Activated CD8-positive, alpha-beta T cell treated with anti-CD3 and anti-CD28 coated beads, Interleukin-2, amount 10 ng/mL, durations not matched to agents 7 days and 5 days (primary cell): ENCODE results near the gene GALNT6. TPM values are rescaled to one million over a fixed set of nuclear protein-coding genes. Genes with fewer than 3 reads are reported as not detected.
A peak's percentile ranks its signal among the peaks of the same experiment; 100 is the strongest.

Source experiments
- ATAC-seq: fragments of 150-1000 bp; cut with Tn5 transposase; one replicate; pipeline ENCODE4 v1.10.0; 2021; ENCODE audit warnings: moderate library complexity
- CTCF ChIA-PET: fragments of 350-600 bp; sonication (Branson Sonifier 250); formaldehyde crosslinking; loops from one replicate; lab custom pipeline; 2021; ENCODE audit warnings: antibody characterized with exemption; lab: Charles Lee
- POLR2A ChIA-PET: fragments of 350-600 bp; sonication (Branson Sonifier 250); formaldehyde crosslinking; loops from one replicate; lab custom pipeline; 2021; ENCODE audit warnings: antibody characterized with exemption; lab: Charles Lee
- DNase-seq: peaks from one replicate; pipeline ENCODE4 v3.0.0-alpha.2; 2020
- H3K27ac Mint-ChIP-seq: one replicate; pipeline ENCODE4 v1.8.0; 2021; ENCODE audit warnings: mild to moderate bottlenecking, mixed read lengths
- H3K27me3 Mint-ChIP-seq: one replicate; pipeline ENCODE4 v1.8.0; 2021; ENCODE audit warnings: low read depth, mixed read lengths
- H3K36me3 Mint-ChIP-seq: one replicate; pipeline ENCODE4 v1.8.0; 2021; ENCODE audit warnings: low read depth, mixed read lengths
- H3K4me1 Mint-ChIP-seq: one replicate; pipeline ENCODE4 v1.8.0; 2021; ENCODE audit warnings: low read depth, mixed read lengths
- H3K4me3 Mint-ChIP-seq: one replicate; pipeline ENCODE4 v1.8.0; 2021; ENCODE audit warnings: mild to moderate bottlenecking, mixed read lengths
- H3K9me3 Mint-ChIP-seq: one replicate; pipeline ENCODE4 v1.8.0; 2022; ENCODE audit warnings: mixed read lengths; ENCODE audit not compliant: insufficient read depth
- total RNA-seq, 2 experiments: library from RNA; stranded (reverse); gene quantifications; one replicate each; pipeline ENCODE4 v1.2.3, GENCODE V29; 2021

The GALNT6 gene
- total RNA-seq, 2 experiments from 2014 or later, result 40.4 to 43.1 TPM

GRCh38 chr12:51424094-51424661 lies 33.0 kb upstream of the GALNT6 start:
- no peaks in the 10 kb centered on the region for H3K9me3 Mint-ChIP-seq
- H3K36me3 Mint-ChIP-seq, result no peaks in the 10 kb centered on the region
- CTCF ChIA-PET, result interaction anchor here (0.7 to 9.0 kb wide), 13 partner anchors 16 to 452 kb away, joined by 3 to 135 read pairs (median 4); no protein-coding TSS in a partner anchor
- no peak for DNase-seq
- H3K4me3 Mint-ChIP-seq, result peak overlapping the region; percentile 75
- POLR2A ChIA-PET, result interaction anchor here (0.7 to 1.3 kb wide), 2 partner anchors 108 to 863 kb away, joined by 3 read pairs; no protein-coding TSS in a partner anchor
- no peak for ATAC-seq
- peaks cover 29% of the 10 kb centered on the region for H3K4me1 Mint-ChIP-seq
- peaks cover 5% of the 10 kb centered on the region for H3K27me3 Mint-ChIP-seq
- peak overlapping the region; percentile 26 for H3K27ac Mint-ChIP-seq

- H3K27ac Mint-ChIP-seq, result no peak overlapping the region
- ATAC-seq (no peak), DNase-seq (peak; percentile 67)
- peaks cover 5% of the 10 kb centered on the region for H3K27me3 Mint-ChIP-seq
- CTCF ChIA-PET, result interaction anchor here (0.6 to 9.0 kb wide), 39 partner anchors 9 to 1593 kb away, joined by 3 to 135 read pairs (median 5); a partner anchor contains a TSS
- H3K9me3 Mint-ChIP-seq, result no peaks in the 10 kb centered on the region
- POLR2A ChIA-PET, result no interaction called here
- no peaks in the 10 kb centered on the region for H3K36me3 Mint-ChIP-seq
- no peak overlapping the region for H3K4me3 Mint-ChIP-seq
- H3K4me1 Mint-ChIP-seq, result peaks cover 29% of the 10 kb centered on the region
Measured at GRCh38 chr12:51421266-51421884, 30.2 kb upstream of the GALNT6 start.

DNA sequence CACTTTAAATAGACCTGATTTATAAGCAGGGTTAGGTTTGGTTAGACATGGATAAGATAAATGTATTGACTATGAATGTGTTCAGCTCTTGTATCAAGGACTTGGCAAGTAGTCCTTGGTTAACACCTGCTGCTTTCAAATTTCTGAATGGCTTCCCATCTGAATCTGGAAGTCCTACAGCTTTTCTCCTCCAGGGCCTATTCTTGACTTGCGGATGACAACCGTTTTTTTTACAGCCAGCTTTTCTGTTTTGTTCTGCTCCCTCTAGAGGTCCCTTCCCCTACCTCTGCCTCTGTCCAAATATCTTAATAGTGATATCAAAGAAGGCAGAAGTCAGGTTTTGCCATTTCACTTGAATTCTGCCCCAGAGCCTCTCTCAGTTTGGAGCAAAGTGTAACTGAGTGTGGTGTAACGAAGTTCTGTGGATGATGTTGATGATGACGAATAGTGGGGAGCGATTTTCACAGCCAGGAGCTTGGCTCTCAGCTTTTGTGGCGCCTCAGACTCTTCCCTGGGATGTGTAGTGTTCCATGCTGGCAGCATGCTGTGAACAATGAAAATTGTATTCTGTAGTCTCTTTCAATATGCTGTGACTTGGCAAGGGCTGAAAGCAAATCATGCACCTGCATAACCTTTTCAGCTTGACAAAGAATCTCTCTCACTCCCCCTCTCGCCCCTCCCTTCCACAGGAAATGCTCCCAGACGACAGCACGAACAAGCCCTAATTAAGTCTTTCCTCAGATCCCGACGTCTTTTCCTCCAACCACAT lies 28.4 kb upstream of the GALNT6 start:
- Mint-ChIP-seq H3K27me3 (peaks cover 5% of the 10 kb centered on the region), H3K36me3 (no peaks in the 10 kb centered on the region), H3K4me3 (no peak overlapping the region), H3K4me1 (peaks cover 21% of the 10 kb centered on the region), H3K9me3 (no peaks in the 10 kb centered on the region), H3K27ac (no peak overlapping the region)
- no peak for DNase-seq
- ChIA-PET POLR2A (no interaction called here), CTCF (interaction anchor here (0.9 to 9.0 kb wide), 15 partner anchors 8 to 404 kb away, joined by 3 to 135 read pairs (median 5); no protein-coding TSS in a partner anchor)
- ATAC-seq, result no peak

DNA sequence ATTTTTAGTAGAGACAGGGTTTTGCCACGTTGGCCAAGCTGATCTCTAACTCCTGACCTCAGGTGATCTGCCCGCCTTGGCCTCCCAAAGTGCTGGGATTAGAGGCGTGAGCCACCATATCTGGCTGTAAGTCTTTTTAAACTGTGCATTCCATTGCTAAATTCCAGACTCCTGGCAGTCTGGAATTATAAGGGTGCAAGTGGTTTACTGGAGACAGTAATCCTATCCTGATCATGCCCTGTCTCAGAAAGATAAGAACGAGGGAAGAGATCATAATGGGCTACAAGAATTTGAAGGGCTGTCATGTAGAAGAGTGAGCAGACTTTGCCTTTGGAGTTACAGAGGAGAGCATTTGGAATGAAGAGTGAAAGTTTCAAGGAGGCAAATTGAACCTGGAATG lies 26.6 kb upstream of the GALNT6 start:
- no peaks in the 10 kb centered on the region for H3K36me3 Mint-ChIP-seq
- peaks cover 15% of the 10 kb centered on the region for H3K4me1 Mint-ChIP-seq
- CTCF ChIA-PET, result interaction anchor here (1.1 to 9.0 kb wide), 4 partner anchors 25 to 458 kb away, joined by 3 to 135 read pairs (median 4); no protein-coding TSS in a partner anchor

DNA sequence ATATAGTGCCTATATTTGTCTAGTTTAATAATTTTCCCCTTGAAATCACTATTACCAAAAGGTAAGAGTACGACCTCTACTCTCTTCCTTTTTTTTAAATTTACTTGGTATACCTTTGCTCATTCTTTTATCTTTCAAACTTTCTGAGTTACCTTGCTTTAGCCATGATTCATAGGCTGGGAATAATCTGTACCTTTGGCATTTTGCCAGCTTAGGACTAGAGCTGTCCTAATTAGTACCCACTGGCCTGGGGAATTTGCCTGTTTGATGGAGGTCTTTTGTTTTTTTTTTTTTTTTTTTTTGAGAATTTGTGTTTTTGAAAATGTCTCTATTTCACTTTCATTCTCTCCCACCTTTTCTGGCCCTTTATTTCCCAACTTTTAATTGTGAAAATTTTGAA lies 24.7 kb upstream of the GALNT6 start:
- no peak for ATAC-seq
- no peak for DNase-seq
- no peak overlapping the region for H3K27ac Mint-ChIP-seq
- peaks cover 16% of the 10 kb centered on the region for H3K4me1 Mint-ChIP-seq
- CTCF ChIA-PET, result interaction anchor here (0.9 to 1.3 kb wide), 2 partner anchors 17 to 116 kb away, joined by 3 to 4 read pairs; no protein-coding TSS in a partner anchor
- H3K4me3 Mint-ChIP-seq, result no peak overlapping the region
- H3K9me3 Mint-ChIP-seq, result no peaks in the 10 kb centered on the region
- H3K36me3 Mint-ChIP-seq, result no peaks in the 10 kb centered on the region
- peaks cover 2% of the 10 kb centered on the region for H3K27me3 Mint-ChIP-seq
- POLR2A ChIA-PET, result no interaction called here

More for the DNA sequence above, 26.6 kb upstream of the GALNT6 start:
- Mint-ChIP-seq H3K27ac (no peak overlapping the region), H3K27me3 (peaks cover 4% of the 10 kb centered on the region), H3K4me3 (no peak overlapping the region), H3K9me3 (no peaks in the 10 kb centered on the region)
- DNase-seq (no peak), ATAC-seq (no peak)
- POLR2A ChIA-PET, result interaction anchor here (0.6 kb wide), 1 partner anchor 117 kb away, joined by 3 read pairs; no protein-coding TSS in a partner anchor

DNA sequence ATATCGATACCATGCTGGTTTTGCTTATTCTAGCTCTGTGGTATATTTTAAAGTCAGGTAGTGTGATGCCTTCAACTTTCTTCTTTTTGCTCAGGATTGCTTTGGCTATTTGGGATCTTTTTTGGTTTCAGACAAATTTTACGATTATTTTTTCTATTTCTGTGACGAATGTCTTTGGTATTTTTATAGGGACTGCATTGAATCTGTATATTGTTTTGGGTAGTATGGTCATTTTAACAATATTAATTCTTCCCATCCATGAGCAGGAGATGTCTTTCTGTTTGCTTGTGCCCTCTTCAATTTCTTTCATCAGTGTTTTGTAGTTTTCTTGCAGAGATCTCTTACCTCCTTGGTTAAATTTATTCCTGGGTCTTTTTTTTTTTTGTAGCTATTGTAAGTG lies 22.6 kb upstream of the GALNT6 start:
- ATAC-seq (no peak), DNase-seq (no peak)
- Mint-ChIP-seq H3K27me3 (peaks cover 2% of the 10 kb centered on the region), H3K4me3 (no peak overlapping the region), H3K9me3 (no peaks in the 10 kb centered on the region), H3K4me1 (peaks cover 5% of the 10 kb centered on the region), H3K27ac (no peak overlapping the region), H3K36me3 (no peaks in the 10 kb centered on the region)
- ChIA-PET POLR2A (no interaction called here), CTCF (no interaction called here)

- Mint-ChIP-seq H3K27me3 (peaks cover 2% of the 10 kb centered on the region), H3K4me1 (peaks cover 3% of the 10 kb centered on the region), H3K27ac (no peak overlapping the region), H3K4me3 (no peak overlapping the region), H3K36me3 (no peaks in the 10 kb centered on the region), H3K9me3 (no peaks in the 10 kb centered on the region)
- POLR2A ChIA-PET, result no interaction called here
- CTCF ChIA-PET, result interaction anchor here (1.3 to 2.2 kb wide), 2 partner anchors 8 to 119 kb away, joined by 4 to 11 read pairs; no protein-coding TSS in a partner anchor
- DNase-seq (no peak), ATAC-seq (no peak)
Measured at GRCh38 chr12:51413149-51413548, 21.9 kb upstream of the GALNT6 start.

DNA sequence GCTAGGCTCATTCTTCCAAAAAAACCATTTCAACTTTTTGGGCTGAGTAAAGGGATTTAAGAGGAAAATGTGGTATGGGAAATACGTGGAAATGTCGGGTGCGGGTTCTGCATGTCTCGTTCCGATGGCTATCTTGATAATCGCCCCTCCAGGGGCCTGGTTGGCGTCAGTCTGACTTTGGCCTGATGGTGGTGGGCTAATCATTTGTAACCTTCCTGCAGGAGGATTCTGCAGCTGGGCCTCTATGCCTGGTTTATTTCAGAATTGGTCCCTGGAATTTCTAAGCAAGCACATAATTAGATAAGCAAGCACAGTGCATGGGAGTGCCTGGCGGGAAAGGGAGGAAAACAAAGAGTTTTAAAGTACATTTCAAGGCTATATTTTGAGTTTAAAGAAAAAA lies 18.6 kb upstream of the GALNT6 start:
- Mint-ChIP-seq H3K27ac (no peak overlapping the region), H3K9me3 (no peaks in the 10 kb centered on the region), H3K4me1 (peaks cover 23% of the 10 kb centered on the region), H3K27me3 (peaks cover 2% of the 10 kb centered on the region), H3K4me3 (no peak overlapping the region), H3K36me3 (no peaks in the 10 kb centered on the region)
- ChIA-PET CTCF (interaction anchor here (1.3 to 1.7 kb wide), 2 partner anchors 11 to 13 kb away, joined by 5 read pairs; no protein-coding TSS in a partner anchor), POLR2A (no interaction called here)
- no peak for DNase-seq
- no peak for ATAC-seq

DNA sequence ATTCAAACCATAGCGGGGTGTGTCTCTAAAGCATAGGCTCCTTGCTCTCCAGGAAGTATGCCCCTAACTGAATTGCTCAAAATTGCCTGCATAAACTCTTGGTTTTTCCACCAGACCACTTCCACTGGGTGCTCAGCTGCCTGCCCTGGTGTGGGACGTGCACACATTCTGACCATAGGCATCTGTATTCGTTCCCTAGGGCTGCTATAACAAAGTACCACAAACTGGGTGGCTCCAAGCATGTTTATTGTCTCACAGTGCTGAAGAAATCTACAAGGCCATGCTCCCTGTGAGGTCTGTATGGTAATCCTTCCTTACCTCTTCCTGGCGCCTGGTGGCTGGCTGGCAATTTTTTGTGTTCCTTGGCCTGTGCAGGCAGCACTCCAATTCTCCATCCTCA lies 16.4 kb upstream of the GALNT6 start:
- ATAC-seq (no peak), DNase-seq (no peak)
- Mint-ChIP-seq H3K4me3 (no peak overlapping the region), H3K27me3 (no peaks in the 10 kb centered on the region), H3K9me3 (no peaks in the 10 kb centered on the region), H3K4me1 (peaks cover 19% of the 10 kb centered on the region), H3K36me3 (peaks cover 5% of the 10 kb centered on the region), H3K27ac (peak overlapping the region; percentile 83)
- ChIA-PET POLR2A (no interaction called here), CTCF (no interaction called here)

- no peak overlapping the region for H3K27ac Mint-ChIP-seq
- POLR2A ChIA-PET, result no interaction called here
- peaks cover 5% of the 10 kb centered on the region for H3K36me3 Mint-ChIP-seq
- ATAC-seq, result no peak
- H3K4me3 Mint-ChIP-seq, result no peak overlapping the region
- CTCF ChIA-PET, result no interaction called here
- no peaks in the 10 kb centered on the region for H3K9me3 Mint-ChIP-seq
- H3K4me1 Mint-ChIP-seq, result peaks cover 19% of the 10 kb centered on the region
- no peaks in the 10 kb centered on the region for H3K27me3 Mint-ChIP-seq
- DNase-seq, result no peak
Measured at GRCh38 chr12:51406859-51407258, 15.7 kb upstream of the GALNT6 start.

DNA sequence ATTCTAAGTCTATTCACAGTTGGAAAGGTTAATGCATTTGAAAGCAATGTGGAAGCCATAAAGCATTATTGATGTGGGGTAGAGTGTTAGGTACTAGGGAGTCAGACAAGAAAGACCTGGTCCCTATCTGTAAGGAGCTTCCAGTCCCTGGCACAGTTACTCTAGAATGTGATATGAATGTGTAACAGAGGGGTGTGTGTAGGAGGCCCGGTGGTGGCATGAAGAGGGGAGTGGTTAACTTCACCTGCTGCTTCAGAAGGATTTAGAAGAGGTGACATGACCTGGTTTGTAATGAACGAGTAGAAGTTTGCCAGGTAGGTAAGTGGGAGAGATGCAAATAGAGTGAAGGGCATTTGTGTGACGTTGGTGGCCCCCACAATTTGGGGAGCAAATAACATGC lies 15.1 kb upstream of the GALNT6 start:
- POLR2A ChIA-PET, result no interaction called here
- H3K36me3 Mint-ChIP-seq, result peaks cover 5% of the 10 kb centered on the region
- CTCF ChIA-PET, result interaction anchor here (1.0 kb wide), 1 partner anchor 18 kb away, joined by 3 read pairs; the partner anchor contains the start of gene SLC4A8
- no peaks in the 10 kb centered on the region for H3K27me3 Mint-ChIP-seq
- H3K4me1 Mint-ChIP-seq, result peaks cover 19% of the 10 kb centered on the region
- no peaks in the 10 kb centered on the region for H3K9me3 Mint-ChIP-seq
- no peak overlapping the region for H3K4me3 Mint-ChIP-seq
- no peak overlapping the region for H3K27ac Mint-ChIP-seq
- ATAC-seq (no peak), DNase-seq (no peak)
